Endothelial cell of umbilical vein (primary cell): ENCODE data around the gene FZR1. TPM values are rescaled to one million over a fixed set of nuclear protein-coding genes. Genes with fewer than 3 reads are reported as not detected.

Experiments used
- BruUV-seq: library from RNA; stranded (reverse); fragments of 400-500 nt; replicated peaks from 2 replicates; lab custom pipeline; 2021; lab: Mats Ljungman, UMichigan
- CTCF ChIA-PET: fragments of 300-600, 350-600 bp; sonication (Branson Sonifier 250); formaldehyde crosslinking; loops from one replicate; lab custom pipeline; 2021; ENCODE audit warnings: antibody characterized with exemption, inconsistent platforms; lab: Charles Lee
- POLR2A ChIA-PET: fragments of 300-600, 350-600 bp; sonication (Branson Sonifier 250); formaldehyde crosslinking; loops from one replicate; lab custom pipeline; 2021; ENCODE audit warnings: antibody characterized with exemption, inconsistent platforms; lab: Charles Lee
- DNase-seq: peaks from one replicate; pipeline ENCODE4 v3.0.0-alpha.2; 2011; ENCODE audit warnings: low read depth, low spot score
- FAIRE-seq: peaks from 2 replicates; lab custom pipeline; 2011; peaks lifted over from hg19 to GRCh38; lab: Jason Lieb, UNC
- H2AFZ ChIP-seq: 2 replicates; pipeline ENCODE4 v1.6.0; 2012; ENCODE audit warnings: low read depth, low read length, control low read depth, inconsistent platforms
- H3K27ac ChIP-seq: 2 replicates; pipeline ENCODE4 v1.5.1; 2011; ENCODE audit warnings: low read depth, mild to moderate bottlenecking, control low read depth, low read length, moderate library complexity; ENCODE audit not compliant: insufficient read depth
- H3K27me3 ChIP-seq, 2 experiments: 2 replicates each; pipeline versions ENCODE4 v1.6.0 to v1.6.1; 2011; ENCODE audit warnings: low read length in 2 of 2, mixed read lengths in 1 of 2; ENCODE audit not compliant: control insufficient read depth in 2 of 2, insufficient read depth in 2 of 2
- H3K36me3 ChIP-seq, 2 experiments: 2 replicates in 1 of 2; 3 replicates in 1 of 2; pipeline ENCODE4 v1.5.1; 2011; ENCODE audit warnings: low read length in 2 of 2, mild to moderate bottlenecking in 1 of 2, moderate library complexity in 1 of 2; ENCODE audit not compliant: control insufficient read depth in 2 of 2, insufficient read depth in 2 of 2; ENCODE audit errors: extremely low read depth in 1 of 2
- H3K4me1 ChIP-seq: 3 replicates; pipeline ENCODE4 v1.5.1; 2011; ENCODE audit warnings: mild to moderate bottlenecking, low read length; ENCODE audit not compliant: control insufficient read depth, insufficient read depth; ENCODE audit errors: extremely low read depth
- H3K4me2 ChIP-seq: 2 replicates; pipeline ENCODE4 v1.6.1; 2011; ENCODE audit warnings: low read length, control low read depth, mixed read lengths; ENCODE audit not compliant: insufficient read depth
- H3K4me3 ChIP-seq, 3 experiments: fragments of 200-600 bp in 1 of 3; sonication (generic), shearing (Covaris generic) in 1 of 3; replicated peaks in 1 of 3; 2 replicates each; pipeline ENCODE4 v1.5.1; 2011 to 2016; ENCODE audit warnings: control low read depth in 3 of 3, low read length in 3 of 3, mild to moderate bottlenecking in 2 of 3, inconsistent platforms in 1 of 3, low read depth in 1 of 3, moderate library complexity in 1 of 3; ENCODE audit not compliant: insufficient read depth in 1 of 3
- H3K79me2 ChIP-seq: 2 replicates; pipeline ENCODE4 v1.6.0; 2012; ENCODE audit warnings: low read length, inconsistent platforms; ENCODE audit not compliant: control insufficient read depth, insufficient read depth
- H3K9ac ChIP-seq: replicated peaks from 2 replicates; pipeline ENCODE3; 2011; ENCODE audit warnings: low read length, control low read depth; ENCODE audit not compliant: insufficient read depth; ENCODE audit errors: extremely low read depth
- H3K9me1 ChIP-seq: replicated peaks from 3 replicates; pipeline ENCODE4 v1.6.0; 2011; ENCODE audit warnings: mild to moderate bottlenecking, low read length; ENCODE audit not compliant: control insufficient read depth, insufficient read depth; ENCODE audit errors: extremely low read depth
- H3K9me3 ChIP-seq: replicated peaks from 2 replicates; pipeline ENCODE4 v1.5.1; 2012; ENCODE audit warnings: low read length, inconsistent platforms; ENCODE audit not compliant: control insufficient read depth, insufficient read depth
- H4K20me1 ChIP-seq: replicated peaks from 2 replicates; pipeline ENCODE3; 2011; ENCODE audit warnings: mild to moderate bottlenecking, low read length; ENCODE audit not compliant: control insufficient read depth, insufficient read depth; ENCODE audit errors: extremely low read depth
- CTCF ChIP-seq, 2 donors: IDR thresholded peaks; 1 replicate in 1 of 2; 2 replicates in 1 of 2; pipeline ENCODE4 v1.5.1; 2011; ENCODE audit warnings: low read length in 2 of 2, mild to moderate bottlenecking in 2 of 2, moderate library complexity in 2 of 2, control low read depth in 1 of 2, inconsistent platforms in 1 of 2, low read depth in 1 of 2; ENCODE audit not compliant: insufficient read depth in 1 of 2; ENCODE audit errors: extremely low read depth in 1 of 2
- EZH2 ChIP-seq: IDR thresholded peaks from 2 replicates; pipeline ENCODE4 v1.6.1; 2012; ENCODE audit warnings: borderline replicate concordance, low read depth, mild to moderate bottlenecking, moderate library complexity, low read length, inconsistent platforms; ENCODE audit not compliant: severe bottlenecking
- FOS ChIP-seq: IDR thresholded peaks from 2 replicates; pipeline ENCODE4 v1.6.1; 2011; ENCODE audit warnings: mild to moderate bottlenecking, low read length, moderate library complexity, borderline replicate concordance; ENCODE audit not compliant: insufficient read depth
- GATA2 ChIP-seq: IDR thresholded peaks from 2 replicates; pipeline ENCODE4 v1.7.0; 2011; ENCODE audit warnings: low read depth, mild to moderate bottlenecking, moderate library complexity, mixed read lengths, low read length; ENCODE audit not compliant: insufficient read length, insufficient read depth
- JUN ChIP-seq: IDR thresholded peaks from 2 replicates; pipeline ENCODE4 v1.6.1; 2011; ENCODE audit warnings: borderline replicate concordance, low read depth; ENCODE audit not compliant: insufficient read length, insufficient read depth
- MAX ChIP-seq: IDR thresholded peaks from 2 replicates; pipeline ENCODE4 v1.6.1; 2011; ENCODE audit not compliant: insufficient read depth, insufficient read length
- MYC ChIP-seq: IDR thresholded peaks from one replicate; pipeline ENCODE4 v1.6.1; 2011; ENCODE audit warnings: mild to moderate bottlenecking, low read depth, low read length
- POLR2A ChIP-seq: IDR thresholded peaks from 2 replicates; pipeline ENCODE4 v1.6.1; 2012; ENCODE audit warnings: low read depth, mild to moderate bottlenecking, control low read depth, low read length
- POLR2AphosphoS5 ChIP-seq: IDR thresholded peaks from 2 replicates; pipeline ENCODE4 v1.6.1; 2012; ENCODE audit warnings: low read depth, mild to moderate bottlenecking, control low read depth, low read length, moderate library complexity; ENCODE audit not compliant: insufficient read depth
- dilution Hi-C: fragments of 300-500 bp; cut with MboI; formaldehyde crosslinking; loops from one replicate; pipeline ENCODE4 v1.15.0; 2019; ENCODE audit warnings: low sequenced_read_pairs; ENCODE audit not compliant: extremely low pct_ligation_motif_present
- intact Hi-C: fragments of 100-400 bp; cut with micrococcal nuclease; formaldehyde crosslinking; loops from one replicate; pipeline ENCODE4 v1.10.0; 2022
- polyA plus RNA-seq, 4 experiments: library from polyadenylated mRNA; depleted of rRNA in 3 of 4; stranded (reverse) in 3 of 4; unstranded in 1 of 4; fragments of >200 nt; gene quantifications; 2 replicates each; pipeline versions ENCODE4 v1.2.1 to v1.2.3, GENCODE V29; 2011 to 2012; ENCODE audit warnings: missing spikeins in 1 of 4
- total RNA-seq: library from RNA; stranded (reverse); gene quantifications from 2 replicates; pipeline ENCODE4 v1.2.3, GENCODE V29; 2021

The FZR1 gene
- total and polyA plus RNA-seq, 2 donors (not counting 3 experiments of a cell fraction or from before 2014, with no cell fraction given) = 35.9 to 60.4 TPM

GRCh38 chr19:3463714-3464586 lies 42.2 kb upstream of the FZR1 start:
- POLR2A ChIA-PET = no interaction called here
- Histone ChIP-seq H3K9ac (no peak overlapping the region), H3K79me2 (no peaks in the 10 kb centered on the region), H3K27ac (no peak overlapping the region), H2AFZ (no peak overlapping the region), H3K27me3 (no peaks in the 10 kb centered on the region), H3K4me2 (no peak overlapping the region), H3K4me1 (peaks cover 12% of the 10 kb centered on the region), H4K20me1 (no peaks in the 10 kb centered on the region), H3K9me3 (no peaks in the 10 kb centered on the region), H3K36me3 (peaks cover 0 to 8% of the 10 kb centered on the region in 2 experiments), H3K4me3 (no peak overlapping the region), H3K9me1 (no peaks in the 10 kb centered on the region)
- TF ChIP-seq EZH2 (no peak), MAX (no peak), CTCF (IDR thresholded peaks at IDR 0.05; ENCODE audit: extremely low read depth in 1 of 2, insufficient read depth in 1 of 2, low read depth in 1 of 2, low read length in 2 of 2) (no peak), POLR2A (no peak), MYC (no peak), POLR2AphosphoS5 (no peak), GATA2 (no peak), FOS (no peak), JUN (no peak)
- no TSS peak for BruUV-seq
- dilution Hi-C loops = no loop called here
- intact Hi-C loops = no loop called here
- CTCF ChIA-PET = interaction anchor here (1.1 kb wide), 1 partner anchor 9 kb away, joined by 4 read pairs; no protein-coding TSS in a partner anchor
- DNase-seq (no peak), FAIRE-seq (no peak)
